Esophagus muscularis mucosa (tissue), 4 donors: ENCODE data around the gene MPP1. TPM values are rescaled to one million over a fixed set of nuclear protein-coding genes. Genes with fewer than 3 reads are reported as not detected.
A peak's percentile ranks its signal among the peaks of the same experiment; 100 is the strongest.

Experiments used
- DNase-seq: peaks from one replicate; pipeline ENCODE4 v3.0.0-alpha.2; 2017; ENCODE audit errors: extremely low spot score
- H3K27ac ChIP-seq, 4 donors: fragments of 200-600 bp; sonication (generic); replicated peaks in 1 of 4; 1 replicate in 3 of 4; 2 replicates in 1 of 4; pipeline ENCODE4 v1.5.1; 2016 to 2019; ENCODE audit warnings: mild to moderate bottlenecking in 1 of 4
- H3K27me3 ChIP-seq, 4 donors: fragments of 200-600 bp; sonication (generic); one replicate each; pipeline versions ENCODE4 v1.5.1 to v1.6.0; 2016 to 2019
- H3K36me3 ChIP-seq, 4 donors: fragments of 200-600 bp; sonication (generic); one replicate each; pipeline ENCODE4 v1.5.1; 2016 to 2019
- H3K4me1 ChIP-seq, 4 donors: fragments of 200-600 bp; sonication (generic); one replicate each; pipeline ENCODE4 v1.5.1; 2016 to 2019
- H3K4me3 ChIP-seq, 4 donors: fragments of 200-600 bp; sonication (generic); 1 replicate in 2 of 4; 2 replicates in 2 of 4; pipeline ENCODE4 v1.5.1; 2016 to 2019; ENCODE audit warnings: mild to moderate bottlenecking in 4 of 4, moderate library complexity in 1 of 4
- H3K9me3 ChIP-seq, 4 donors: fragments of 200-600 bp; sonication (generic); 1 replicate in 3 of 4; 2 replicates in 1 of 4; pipeline ENCODE4 v1.5.1; 2016 to 2019
- EP300 ChIP-seq: sonication (generic); formaldehyde crosslinking; IDR thresholded peaks from one replicate; pipeline ENCODE4 v1.6.1; 2017; ENCODE audit warnings: antibody characterized with exemption
- POLR2A ChIP-seq: fragments of 450-650 bp; IDR thresholded peaks from one replicate; pipeline ENCODE4 v1.6.1; 2017; ENCODE audit warnings: antibody characterized with exemption, moderate library complexity, mild to moderate bottlenecking, low read depth
- POLR2AphosphoS5 ChIP-seq, 2 donors: sonication (generic); formaldehyde crosslinking; IDR thresholded peaks; one replicate each; pipeline ENCODE4 v1.6.1; 2017; ENCODE audit warnings: antibody characterized with exemption in 2 of 2
- WGBS: methylation state at CpG from one replicate; pipeline ENCODE4 v1.1.5; 2018; 5-methylcytosine and 5-hydroxymethylcytosine counted together
- intact Hi-C: fragments of 100-400 bp; cut with DNase I; formaldehyde crosslinking; loops from one replicate; pipeline ENCODE4 v1.15.1; 2023
- total RNA-seq, 4 donors: library from RNA; depleted of rRNA; stranded (reverse); fragments of >200 nt; gene quantifications; one replicate each; pipeline versions ENCODE4 v1.1.0 to v1.2.1, GENCODE V29; 2016
- TF ChIP-seq, protein P1 (sequence below), 3 experiments: fragments of 200-600 bp in 2 of 3; fragments of 450-650 bp in 1 of 3; sonication (generic) in 2 of 3; IDR thresholded peaks; one replicate each; pipeline ENCODE4 v1.5.1; 2017 to 2019; ENCODE audit warnings: antibody characterized with exemption in 3 of 3, mild to moderate bottlenecking in 2 of 3, moderate library complexity in 1 of 3

Gene MPP1
- total RNA-seq, 4 donors from 2014 or later = 28.2 to 46.9 (median 33.3) TPM

GRCh38 chrX:154737136-154737535, 68.1 kb downstream of the MPP1 start:
- intact Hi-C loops = no loop called here
- Histone ChIP-seq H3K4me1 (peaks cover 62 to 70% (median 70%) of the 10 kb centered on the region in 4 donors), H3K27me3 (no peaks in the 10 kb centered on the region), H3K9me3 (no peaks in the 10 kb centered on the region), H3K27ac (peak overlapping the region; percentile 81 to 86 (median 84)), H3K4me3 (no peak overlapping the region), H3K36me3 (no peaks in the 10 kb centered on the region)
- no peak for DNase-seq
- TF ChIP-seq EP300 (no peak), POLR2A (no peak), POLR2AphosphoS5 (IDR thresholded peaks at IDR 0.05) (no peak)
- TF ChIP-seq, protein P1, sequence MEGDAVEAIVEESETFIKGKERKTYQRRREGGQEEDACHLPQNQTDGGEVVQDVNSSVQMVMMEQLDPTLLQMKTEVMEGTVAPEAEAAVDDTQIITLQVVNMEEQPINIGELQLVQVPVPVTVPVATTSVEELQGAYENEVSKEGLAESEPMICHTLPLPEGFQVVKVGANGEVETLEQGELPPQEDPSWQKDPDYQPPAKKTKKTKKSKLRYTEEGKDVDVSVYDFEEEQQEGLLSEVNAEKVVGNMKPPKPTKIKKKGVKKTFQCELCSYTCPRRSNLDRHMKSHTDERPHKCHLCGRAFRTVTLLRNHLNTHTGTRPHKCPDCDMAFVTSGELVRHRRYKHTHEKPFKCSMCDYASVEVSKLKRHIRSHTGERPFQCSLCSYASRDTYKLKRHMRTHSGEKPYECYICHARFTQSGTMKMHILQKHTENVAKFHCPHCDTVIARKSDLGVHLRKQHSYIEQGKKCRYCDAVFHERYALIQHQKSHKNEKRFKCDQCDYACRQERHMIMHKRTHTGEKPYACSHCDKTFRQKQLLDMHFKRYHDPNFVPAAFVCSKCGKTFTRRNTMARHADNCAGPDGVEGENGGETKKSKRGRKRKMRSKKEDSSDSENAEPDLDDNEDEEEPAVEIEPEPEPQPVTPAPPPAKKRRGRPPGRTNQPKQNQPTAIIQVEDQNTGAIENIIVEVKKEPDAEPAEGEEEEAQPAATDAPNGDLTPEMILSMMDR (IDR thresholded peaks at IDR 0.05) = no peak
- 77% methylated on average over 5 of the region's 5 CpGs for WGBS

DNA sequence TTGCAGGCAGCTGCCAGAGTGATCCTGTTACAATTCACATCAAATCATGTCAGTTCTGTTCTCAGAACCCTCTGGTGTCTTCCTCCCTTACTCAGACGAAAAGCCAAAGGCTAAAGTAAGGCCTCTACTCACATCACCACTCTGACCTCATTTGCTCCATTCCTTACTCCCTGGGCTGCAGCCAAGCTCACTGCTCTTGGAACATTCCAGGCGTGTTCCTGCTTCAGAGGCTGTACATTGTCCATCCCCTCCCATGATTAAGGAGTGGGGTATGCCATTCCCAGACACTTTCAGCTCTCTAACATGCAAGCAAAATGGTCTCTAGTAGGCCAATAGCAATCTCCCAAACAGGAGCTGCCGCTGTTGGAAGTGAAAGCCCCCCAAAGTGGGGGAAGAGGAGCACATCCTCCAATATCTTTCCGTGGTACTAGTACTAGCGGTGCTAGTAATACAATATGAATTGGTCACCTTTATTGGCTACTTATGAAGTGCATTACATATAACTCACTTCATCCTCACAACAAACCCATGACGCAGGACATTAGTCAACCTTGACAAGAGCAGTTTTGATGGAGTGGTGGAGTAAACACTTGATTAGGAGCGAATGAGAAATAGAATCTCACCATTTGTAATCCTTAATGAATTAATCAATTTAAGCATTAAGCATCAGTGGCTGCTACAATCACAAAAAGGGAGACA, 69.4 kb downstream of the MPP1 start:
- Histone ChIP-seq H3K4me1 (peaks cover 75 to 83% (median 83%) of the 10 kb centered on the region in 4 donors), H3K27ac (peak overlapping the region; percentile 81 to 86 (median 84)), H3K9me3 (no peaks in the 10 kb centered on the region), H3K27me3 (no peaks in the 10 kb centered on the region), H3K4me3 (no peak overlapping the region), H3K36me3 (no peaks in the 10 kb centered on the region)
- 51% methylated on average over 7 of the region's 7 CpGs for WGBS
- intact Hi-C loops = no loop called here
- TF ChIP-seq POLR2AphosphoS5 (IDR thresholded peaks at IDR 0.05) = peak; percentile 75 to 86
- TF ChIP-seq, protein P1 (IDR thresholded peaks at IDR 0.05) = no peak
- DNase-seq = no peak

GRCh38 chrX:154734061-154734781, 71.1 kb downstream of the MPP1 start:
- H3K27ac ChIP-seq = peak overlapping the region; percentile 78 to 86 (median 84)
- H3K36me3 ChIP-seq = no peaks in the 10 kb centered on the region
- intact Hi-C loops = no loop called here
- H3K4me1 ChIP-seq = peaks cover 89 to 99% (median 98%) of the 10 kb centered on the region in 4 donors
- TF ChIP-seq POLR2AphosphoS5 (IDR thresholded peaks at IDR 0.05) = peak; percentile 14 to 49
- TF ChIP-seq EP300 = no peak
- no peak for TF ChIP-seq POLR2A
- TF ChIP-seq, protein P1 (IDR thresholded peaks at IDR 0.05) = no peak
- DNase-seq = no peak
- H3K4me3 ChIP-seq = no peak overlapping the region
- WGBS = 28% methylated on average over 8 of the region's 8 CpGs
- no peaks in the 10 kb centered on the region for H3K9me3 ChIP-seq
- no peaks in the 10 kb centered on the region for H3K27me3 ChIP-seq

DNA sequence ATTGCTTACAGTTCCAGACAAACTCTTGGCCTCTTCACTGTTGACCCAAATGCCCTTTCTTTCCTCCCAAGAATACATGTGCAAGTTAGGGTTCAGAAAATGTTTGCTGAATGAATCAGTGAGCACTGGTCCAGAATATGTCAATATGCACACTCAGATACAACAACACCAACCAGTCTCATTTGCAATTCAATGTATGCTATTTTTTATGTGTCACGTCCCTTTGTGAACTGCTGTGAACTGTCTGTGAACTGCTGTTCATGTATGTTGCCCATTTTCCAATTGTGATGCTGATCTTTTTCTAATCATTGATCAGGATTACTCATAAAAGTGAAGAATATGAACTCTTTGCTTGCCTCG, 72.2 kb downstream of the MPP1 start:
- H3K36me3 ChIP-seq = no peaks in the 10 kb centered on the region
- 69% methylated on average over 2 of the region's 2 CpGs for WGBS
- H3K27ac ChIP-seq = peak overlapping the region; percentile 78 to 86 (median 84)
- intact Hi-C loops = no loop called here
- H3K4me1 ChIP-seq = peaks cover 92 to 100% (median 99%) of the 10 kb centered on the region in 4 donors
- TF ChIP-seq, protein P1 (IDR thresholded peaks at IDR 0.05) = no peak
- TF ChIP-seq POLR2AphosphoS5 (IDR thresholded peaks at IDR 0.05) (no peak), POLR2A (no peak), EP300 (no peak)
- H3K9me3 ChIP-seq = no peaks in the 10 kb centered on the region
- no peaks in the 10 kb centered on the region for H3K27me3 ChIP-seq
- DNase-seq = no peak
- no peak overlapping the region for H3K4me3 ChIP-seq
